K562 (cell line): ENCODE data around the gene TMIGD2. TPM values are rescaled to one million over a fixed set of nuclear protein-coding genes. Genes with fewer than 3 reads are reported as not detected.

Experiments
- ATF3 ChIP-seq, 2 experiments: fragments of 450-650 bp in 1 of 2; sonication (generic) in 1 of 2; formaldehyde crosslinking in 1 of 2; IDR thresholded peaks in 1 of 2; conservative IDR thresholded peaks in 1 of 2; 2 replicates each; pipeline versions ENCODE4 v1.6.1 to v1.8.1; 2016 to 2023; ENCODE audit warnings: mild to moderate bottlenecking in 2 of 2, moderate library complexity in 2 of 2, inconsistent platforms in 1 of 2, missing genetic modification reagents in 1 of 2
- BCOR ChIP-seq: fragments of 450-650 bp; IDR thresholded peaks from 2 replicates; pipeline ENCODE4 v1.6.1; 2016
- ERF ChIP-seq: fragments of 450-650 bp; formaldehyde crosslinking; IDR thresholded peaks from 2 replicates; pipeline ENCODE4 v1.4.0; 2020; ENCODE audit warnings: mild to moderate bottlenecking, mixed read lengths
- KAT2B ChIP-seq: IDR thresholded peaks from one replicate; pipeline ENCODE4 v1.6.1; 2012; ENCODE audit warnings: low read depth, mild to moderate bottlenecking, control low read depth, inconsistent platforms, low read length, moderate library complexity
- NFXL1 ChIP-seq: fragments of 450-650 bp; formaldehyde crosslinking; IDR thresholded peaks from 2 replicates; pipeline ENCODE4 v1.4.0; 2021; ENCODE audit warnings: mild to moderate bottlenecking
- PHF21A ChIP-seq: fragments of 450-650 bp; IDR thresholded peaks from 2 replicates; pipeline ENCODE4 v1.6.1; 2017; ENCODE audit warnings: low read depth, borderline replicate concordance
- POLR2AphosphoS5 ChIP-seq: IDR thresholded peaks from 2 replicates; pipeline ENCODE4 v1.6.1; 2011; ENCODE audit warnings: mild to moderate bottlenecking, low read depth, low read length, moderate library complexity; ENCODE audit not compliant: control insufficient read depth, insufficient read depth
- PPARD ChIP-seq: fragments of 250-450 bp; sonication (Bioruptor Pico); IDR thresholded peaks from 2 replicates; pipeline ENCODE4 v1.8.0; 2022; ENCODE audit warnings: inconsistent platforms, mild to moderate bottlenecking, moderate library complexity
- PREB ChIP-seq: sonication (generic); formaldehyde crosslinking; IDR thresholded peaks from 2 replicates; pipeline ENCODE4 v1.8.1; 2023; ENCODE audit warnings: mild to moderate bottlenecking, missing genetic modification reagents
- RBBP5 ChIP-seq: fragments of 200-600 bp; sonication (generic); IDR thresholded peaks from 2 replicates; pipeline ENCODE4 v1.6.1; 2012; ENCODE audit warnings: borderline replicate concordance, mild to moderate bottlenecking, low read length, control low read depth, inconsistent platforms; ENCODE audit not compliant: insufficient read depth, poor library complexity, severe bottlenecking
- RBM15 ChIP-seq: fragments of 200-400 bp; formaldehyde crosslinking; IDR thresholded peaks from 2 replicates; pipeline ENCODE4 v1.6.1; 2018; ENCODE audit warnings: mild to moderate bottlenecking, low read length, moderate library complexity; ENCODE audit not compliant: insufficient read depth
- RFX1 ChIP-seq: fragments of 450-650 bp; IDR thresholded peaks from 2 replicates; pipeline ENCODE4 v1.6.1; 2016; ENCODE audit warnings: mild to moderate bottlenecking, moderate library complexity
- SPI1 ChIP-seq: IDR thresholded peaks from 2 replicates; pipeline ENCODE4 v1.6.1; 2011; ENCODE audit warnings: low read depth, low read length, control low read depth, borderline replicate concordance
- TCF7 ChIP-seq: sonication (generic); IDR thresholded peaks from 2 replicates; pipeline ENCODE4 v1.6.1; 2016; ENCODE audit warnings: antibody characterized with exemption, borderline replicate concordance
- XRCC3 ChIP-seq: fragments of 450-650 bp; IDR thresholded peaks from 2 replicates; pipeline ENCODE4 v1.6.1; 2017; ENCODE audit warnings: mild to moderate bottlenecking, moderate library complexity
- ZNF239 ChIP-seq: fragments of 250-450 bp; sonication (Bioruptor Pico); IDR thresholded peaks from 2 replicates; pipeline ENCODE4 v1.4.0; 2020; ENCODE audit warnings: mild to moderate bottlenecking
- ZNF696 ChIP-seq: fragments of 250-450 bp; sonication (Bioruptor Pico); conservative IDR thresholded peaks from 2 replicates; pipeline ENCODE4 v1.4.0; 2020; ENCODE audit warnings: mild to moderate bottlenecking, moderate library complexity
- polyA plus RNA-seq, 8 experiments: library from polyadenylated mRNA; depleted of rRNA in 4 of 8; stranded (reverse) in 5 of 8; unstranded in 3 of 8; fragments of >200 nt; fragmentation: Nextera tagmentation in 2 of 8; fragmentation: Illumina TruSeq in 1 of 8; extraction: Ambion mirVana in 2 of 8; extraction: Trizol in 1 of 8; gene quantifications; 2 replicates each; pipeline versions ENCODE4 v1.2.1 to v1.2.3, GENCODE V29; 2011 to 2014; ENCODE audit warnings: inconsistent platforms in 1 of 8, missing spikeins in 1 of 8
- total RNA-seq, 7 experiments: library from RNA; depleted of rRNA in 6 of 7; stranded (reverse); fragments of >200 nt in 6 of 7; fragmentation: Illumina TruSeq in 2 of 7; extraction: Trizol in 2 of 7; gene quantifications; 2 replicates each; pipeline versions ENCODE4 v1.2.1 to v1.2.3, GENCODE V29; 2011 to 2021; ENCODE audit warnings: low replicate concordance in 1 of 7
- TF ChIP-seq, protein P1 (sequence below): fragments of 450-650 bp; conservative IDR thresholded peaks from 2 replicates; pipeline ENCODE4 v1.6.1; 2016; ENCODE audit warnings: missing genetic modification characterization, low read depth, mild to moderate bottlenecking, control low read depth, missing compliant biosample characterization
- TF ChIP-seq, protein P2 (sequence below): sonication (generic); formaldehyde crosslinking; IDR thresholded peaks from 2 replicates; pipeline ENCODE4 v1.8.0; 2022; ENCODE audit warnings: mild to moderate bottlenecking, missing genetic modification reagents
- TF ChIP-seq, protein P3 (sequence below): fragments of 450-650 bp; IDR thresholded peaks from 2 replicates; pipeline ENCODE4 v1.6.1; 2016; ENCODE audit warnings: antibody characterized with exemption

Gene TMIGD2
- total and polyA plus RNA-seq, 9 of the 15 experiments (the other 6 are each of a cell fraction or from before 2014, with no cell fraction given), result not detected

- no peak for TF ChIP-seq KAT2B
- no peak for TF ChIP-seq PPARD (CRISPR knock-in tag)
- TF ChIP-seq, protein P1, sequence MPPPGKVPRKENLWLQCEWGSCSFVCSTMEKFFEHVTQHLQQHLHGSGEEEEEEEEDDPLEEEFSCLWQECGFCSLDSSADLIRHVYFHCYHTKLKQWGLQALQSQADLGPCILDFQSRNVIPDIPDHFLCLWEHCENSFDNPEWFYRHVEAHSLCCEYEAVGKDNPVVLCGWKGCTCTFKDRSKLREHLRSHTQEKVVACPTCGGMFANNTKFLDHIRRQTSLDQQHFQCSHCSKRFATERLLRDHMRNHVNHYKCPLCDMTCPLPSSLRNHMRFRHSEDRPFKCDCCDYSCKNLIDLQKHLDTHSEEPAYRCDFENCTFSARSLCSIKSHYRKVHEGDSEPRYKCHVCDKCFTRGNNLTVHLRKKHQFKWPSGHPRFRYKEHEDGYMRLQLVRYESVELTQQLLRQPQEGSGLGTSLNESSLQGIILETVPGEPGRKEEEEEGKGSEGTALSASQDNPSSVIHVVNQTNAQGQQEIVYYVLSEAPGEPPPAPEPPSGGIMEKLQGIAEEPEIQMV (tag), result no peak
- no peak for TF ChIP-seq RBM15
- TF ChIP-seq TCF7, result peak; percentile 76; the same call in 1 of the 2 replicates
- TF ChIP-seq POLR2AphosphoS5, result no peak; the same call in none of the 2 replicates
- TF ChIP-seq NFXL1 (CRISPR knock-in tag), result no peak
- peak; percentile 67; the same call in 1 of the 2 replicates for TF ChIP-seq SPI1
- TF ChIP-seq XRCC3, result no peak
- TF ChIP-seq PREB (CRISPR knock-in tag), result no peak
- TF ChIP-seq RFX1, result no peak
- TF ChIP-seq ZNF696, result no peak
- peak; percentile 86 for TF ChIP-seq RBBP5
- peak; percentile 48; the same call in 1 of the 2 replicates for TF ChIP-seq ATF3 (IDR thresholded peaks at IDR 0.05)
- peak; percentile 83 for TF ChIP-seq ATF3 (CRISPR knock-in tag; conservative IDR thresholded peaks at IDR 0.05)
- TF ChIP-seq, protein P2, sequence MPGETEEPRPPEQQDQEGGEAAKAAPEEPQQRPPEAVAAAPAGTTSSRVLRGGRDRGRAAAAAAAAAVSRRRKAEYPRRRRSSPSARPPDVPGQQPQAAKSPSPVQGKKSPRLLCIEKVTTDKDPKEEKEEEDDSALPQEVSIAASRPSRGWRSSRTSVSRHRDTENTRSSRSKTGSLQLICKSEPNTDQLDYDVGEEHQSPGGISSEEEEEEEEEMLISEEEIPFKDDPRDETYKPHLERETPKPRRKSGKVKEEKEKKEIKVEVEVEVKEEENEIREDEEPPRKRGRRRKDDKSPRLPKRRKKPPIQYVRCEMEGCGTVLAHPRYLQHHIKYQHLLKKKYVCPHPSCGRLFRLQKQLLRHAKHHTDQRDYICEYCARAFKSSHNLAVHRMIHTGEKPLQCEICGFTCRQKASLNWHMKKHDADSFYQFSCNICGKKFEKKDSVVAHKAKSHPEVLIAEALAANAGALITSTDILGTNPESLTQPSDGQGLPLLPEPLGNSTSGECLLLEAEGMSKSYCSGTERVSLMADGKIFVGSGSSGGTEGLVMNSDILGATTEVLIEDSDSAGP (CRISPR knock-in tag), result no peak
- no peak for TF ChIP-seq PHF21A
- TF ChIP-seq BCOR, result peak; percentile 68; the same call in 1 of the 2 replicates
- no peak for TF ChIP-seq ERF (CRISPR knock-in tag)
- no peak for TF ChIP-seq ZNF239 (CRISPR knock-in tag)
- TF ChIP-seq, protein P3, sequence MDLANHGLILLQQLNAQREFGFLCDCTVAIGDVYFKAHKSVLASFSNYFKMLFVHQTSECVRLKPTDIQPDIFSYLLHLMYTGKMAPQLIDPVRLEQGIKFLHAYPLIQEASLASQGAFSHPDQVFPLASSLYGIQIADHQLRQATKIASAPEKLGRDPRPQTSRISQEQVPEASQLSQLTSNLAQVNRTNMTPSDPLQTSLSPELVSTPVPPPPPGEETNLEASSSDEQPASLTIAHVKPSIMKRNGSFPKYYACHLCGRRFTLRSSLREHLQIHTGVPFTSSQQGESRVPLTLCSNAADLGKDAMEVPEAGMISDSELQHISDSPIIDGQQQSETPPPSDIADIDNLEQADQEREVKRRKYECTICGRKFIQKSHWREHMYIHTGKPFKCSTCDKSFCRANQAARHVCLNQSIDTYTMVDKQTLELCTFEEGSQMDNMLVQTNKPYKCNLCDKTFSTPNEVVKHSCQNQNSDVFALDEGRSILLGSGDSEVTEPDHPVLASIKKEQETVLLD, result no peak
Measured at GRCh38 chr19:4246767-4247593, 55.2 kb downstream of the TMIGD2 start, which contains the start of gene YJU2 (continued).
